GM18505 (cell line): ENCODE measurements around the gene SLC7A6.

Source experiments
- ATAC-seq: cut with Tn5 transposase; IDR thresholded peaks from one replicate; pipeline ENCODE4 v1.9.1; 2021; ENCODE audit not compliant: unreplicated experiment
- POLR2A ChIP-seq: IDR thresholded peaks from 4 replicates; pipeline ENCODE4 v1.6.1; 2011; ENCODE audit warnings: borderline replicate concordance; ENCODE audit not compliant: insufficient read depth, insufficient read length; ENCODE audit errors: extremely low read depth

Gene SLC7A6

DNA sequence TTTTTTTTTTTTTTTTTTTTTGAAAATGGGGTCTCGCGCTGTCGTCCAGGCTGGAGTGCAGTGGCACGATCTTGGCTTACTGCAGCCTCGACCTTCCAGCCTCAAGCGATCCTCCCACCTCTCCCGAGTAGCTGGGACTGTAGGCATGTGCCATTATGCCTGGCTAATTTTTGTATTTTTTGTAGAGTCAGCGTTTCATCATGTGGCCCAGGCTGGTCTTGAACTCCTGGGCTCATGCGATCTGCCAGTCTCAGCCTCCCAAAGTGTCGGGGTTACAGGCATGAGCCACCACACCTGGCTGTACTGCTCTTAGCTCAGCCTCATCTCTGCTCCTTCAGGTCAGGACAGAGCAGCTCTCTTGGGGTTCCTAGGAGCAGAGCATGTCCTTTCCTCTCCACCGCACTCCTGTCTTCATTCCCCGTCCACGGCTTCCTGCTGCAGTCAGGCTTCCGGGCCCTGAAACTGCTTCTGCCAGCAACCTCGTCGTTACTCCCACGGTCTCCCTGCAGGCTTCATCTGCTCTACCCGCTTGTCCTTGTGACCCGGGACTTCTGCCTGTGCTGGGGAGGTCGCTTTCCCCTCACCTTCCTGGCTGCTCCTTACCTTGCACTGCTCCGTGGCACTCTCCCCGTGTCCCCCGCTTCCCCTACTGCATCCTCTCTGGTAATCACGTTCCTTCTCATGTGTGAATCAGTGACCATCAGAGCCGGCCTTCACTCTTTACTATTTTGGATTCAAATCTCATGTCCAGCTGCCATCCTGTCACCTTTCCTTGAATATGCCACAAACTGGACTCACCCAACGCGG is 84.5 kb downstream of the SLC7A6 start:
- TF ChIP-seq POLR2A: no peak
- no peak for ATAC-seq

DNA sequence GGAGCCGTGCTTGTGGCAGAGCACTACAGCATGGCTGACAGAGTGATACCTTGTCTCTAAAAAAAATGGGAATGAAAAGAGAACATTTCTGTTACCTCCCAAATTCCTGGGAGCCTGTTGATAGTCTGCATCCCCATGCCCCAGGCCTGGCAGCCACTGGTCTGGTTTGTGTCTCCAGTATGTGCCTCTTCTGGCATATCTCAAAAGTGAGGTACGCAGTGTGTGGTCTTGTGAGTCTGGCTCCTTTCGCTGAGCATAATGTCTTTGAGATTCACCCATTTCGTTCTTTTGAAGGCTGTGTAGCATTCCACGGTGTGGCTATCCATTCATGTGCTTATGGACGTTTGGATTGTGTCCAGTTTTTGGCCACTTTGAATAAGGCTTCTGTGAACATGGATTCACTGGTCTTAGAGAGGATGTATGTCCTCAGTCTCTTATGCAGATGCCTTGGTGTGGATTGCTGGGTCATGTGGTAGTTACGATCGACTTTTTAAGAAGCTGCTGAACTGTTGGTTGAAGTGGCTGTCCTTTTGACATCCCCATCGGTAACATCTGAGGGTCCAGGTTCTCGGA is 85.6 kb downstream of the SLC7A6 start:
- no peak for TF ChIP-seq POLR2A
- ATAC-seq: no peak

GRCh38 chr16:68350813-68351350 is 86.6 kb downstream of the SLC7A6 start:
- no peak for TF ChIP-seq POLR2A
- no peak for ATAC-seq
